Stimulated activated CD4-positive, alpha-beta T cell treated with anti-CD3 and anti-CD28 coated beads, Interleukin-12 subunit alpha, Interleukin-12 subunit beta, amount 100 ng/mL, for 48 hours (primary cell): ENCODE results near the gene DEPDC1.
A peak's percentile ranks its signal among the peaks of the same experiment; 100 is the strongest.
"Not testable (repeated sequence)": the region's sequence is repeated elsewhere in the genome, so short reads cannot be mapped to it uniquely, and the experiment has no call there.

Source experiments
- DNase-seq, 3 donors: peaks; one replicate each; pipeline ENCODE4 v3.0.0-alpha.2; 2020; ENCODE audit warnings: low read depth in 2 of 3, low spot score in 1 of 3

Gene DEPDC1, protein sequence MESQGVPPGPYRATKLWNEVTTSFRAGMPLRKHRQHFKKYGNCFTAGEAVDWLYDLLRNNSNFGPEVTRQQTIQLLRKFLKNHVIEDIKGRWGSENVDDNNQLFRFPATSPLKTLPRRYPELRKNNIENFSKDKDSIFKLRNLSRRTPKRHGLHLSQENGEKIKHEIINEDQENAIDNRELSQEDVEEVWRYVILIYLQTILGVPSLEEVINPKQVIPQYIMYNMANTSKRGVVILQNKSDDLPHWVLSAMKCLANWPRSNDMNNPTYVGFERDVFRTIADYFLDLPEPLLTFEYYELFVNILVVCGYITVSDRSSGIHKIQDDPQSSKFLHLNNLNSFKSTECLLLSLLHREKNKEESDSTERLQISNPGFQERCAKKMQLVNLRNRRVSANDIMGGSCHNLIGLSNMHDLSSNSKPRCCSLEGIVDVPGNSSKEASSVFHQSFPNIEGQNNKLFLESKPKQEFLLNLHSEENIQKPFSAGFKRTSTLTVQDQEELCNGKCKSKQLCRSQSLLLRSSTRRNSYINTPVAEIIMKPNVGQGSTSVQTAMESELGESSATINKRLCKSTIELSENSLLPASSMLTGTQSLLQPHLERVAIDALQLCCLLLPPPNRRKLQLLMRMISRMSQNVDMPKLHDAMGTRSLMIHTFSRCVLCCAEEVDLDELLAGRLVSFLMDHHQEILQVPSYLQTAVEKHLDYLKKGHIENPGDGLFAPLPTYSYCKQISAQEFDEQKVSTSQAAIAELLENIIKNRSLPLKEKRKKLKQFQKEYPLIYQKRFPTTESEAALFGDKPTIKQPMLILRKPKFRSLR

DNA sequence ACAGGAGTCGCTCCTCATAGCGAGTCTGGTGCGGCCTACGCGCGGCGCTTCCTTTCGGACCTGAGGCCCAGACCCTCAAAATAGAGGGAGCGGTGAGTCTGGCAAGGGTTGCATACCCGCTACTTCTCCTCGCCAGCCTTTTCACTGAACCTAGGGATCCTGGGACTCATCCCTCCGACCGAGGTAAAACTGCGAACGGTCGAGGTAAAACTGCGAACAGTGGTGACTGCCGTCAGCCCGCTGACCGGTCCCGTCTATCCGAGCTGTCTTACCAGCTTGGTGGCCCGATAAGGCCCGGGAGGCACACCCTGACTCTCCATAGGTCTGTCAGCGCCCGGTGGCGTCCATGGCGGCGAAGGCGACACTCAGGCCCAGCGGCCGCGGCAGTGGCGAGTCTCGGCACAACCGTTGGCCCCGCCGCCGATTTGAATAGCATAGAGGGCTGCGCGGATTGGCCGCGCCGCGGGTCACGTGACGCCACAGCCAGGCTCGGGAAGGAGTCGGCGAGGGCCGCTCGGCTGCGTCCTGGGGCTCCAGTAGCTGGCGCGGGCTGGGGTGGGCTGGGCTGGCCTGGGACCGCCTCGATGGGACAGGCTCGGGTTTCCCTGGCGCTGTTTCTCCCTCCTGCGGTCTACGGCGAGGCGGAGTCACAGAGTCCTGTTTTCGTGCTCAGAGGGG is at the start of gene DEPDC1:
DEPDC1 (minus strand) TSS at position 403 of the 678 bp plus-strand sequence; CDS start at position 320, 83 bp downstream.
- DNase-seq, result peak; percentile 39 to 81 (median 62)

DNA sequence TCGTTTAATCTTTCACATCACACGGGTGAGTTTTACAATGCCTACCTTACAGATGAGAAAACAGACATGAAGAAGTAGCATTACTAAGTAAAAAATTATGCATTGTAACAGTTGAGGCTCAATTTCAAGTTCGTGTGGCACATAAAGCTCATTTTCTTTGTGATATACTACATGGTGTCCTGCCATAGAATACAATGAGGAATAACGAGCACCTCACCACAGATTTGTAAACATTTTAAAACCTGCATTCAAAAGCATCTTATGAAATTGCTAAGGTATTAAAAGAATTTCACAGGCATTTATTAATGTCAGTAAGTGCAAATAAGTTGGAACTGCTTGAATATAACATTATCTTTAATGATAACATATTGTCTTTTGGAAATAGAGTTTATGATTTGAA is 47.8 kb upstream of the DEPDC1 start:
- no peak for DNase-seq

DNA sequence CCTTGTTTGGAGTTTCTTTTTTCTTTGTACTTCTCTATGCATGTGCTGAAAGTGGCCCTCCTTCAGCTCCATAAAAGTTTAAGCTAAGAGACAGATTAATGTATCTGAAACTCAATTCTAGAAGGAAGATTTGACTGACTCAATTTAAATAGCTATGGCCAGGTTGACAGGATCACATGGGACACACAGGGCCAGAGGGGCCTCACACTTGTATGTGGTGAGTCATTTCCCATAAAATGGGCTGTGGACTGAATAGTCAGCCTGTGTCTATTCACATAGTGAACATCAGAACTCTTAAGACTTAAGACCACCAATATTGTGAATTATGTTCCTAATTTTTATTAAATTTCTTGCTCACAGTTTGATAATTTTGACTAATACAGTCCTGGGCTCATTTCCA is 45.7 kb upstream of the DEPDC1 start:
- DNase-seq, result no peak

DNA sequence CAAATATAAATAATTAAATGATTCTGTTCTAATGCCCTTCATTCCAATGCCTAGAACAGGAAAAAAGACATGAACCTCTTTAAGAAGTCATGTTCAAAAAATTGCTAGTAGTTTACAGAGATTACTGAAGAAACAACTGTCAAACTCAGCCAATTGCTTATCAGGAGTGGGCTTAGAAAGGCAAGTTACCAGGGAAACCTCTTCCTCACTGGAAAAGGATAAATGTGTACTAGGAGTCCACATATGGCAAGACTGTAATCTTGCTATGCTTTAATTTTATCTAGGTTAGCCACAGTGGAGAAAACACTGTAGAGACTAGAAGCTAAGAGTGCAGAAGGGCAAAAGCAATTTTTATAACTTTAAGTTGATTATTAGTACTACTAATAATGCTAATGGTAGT is 42.1 kb upstream of the DEPDC1 start:
- DNase-seq, result no peak

DNA sequence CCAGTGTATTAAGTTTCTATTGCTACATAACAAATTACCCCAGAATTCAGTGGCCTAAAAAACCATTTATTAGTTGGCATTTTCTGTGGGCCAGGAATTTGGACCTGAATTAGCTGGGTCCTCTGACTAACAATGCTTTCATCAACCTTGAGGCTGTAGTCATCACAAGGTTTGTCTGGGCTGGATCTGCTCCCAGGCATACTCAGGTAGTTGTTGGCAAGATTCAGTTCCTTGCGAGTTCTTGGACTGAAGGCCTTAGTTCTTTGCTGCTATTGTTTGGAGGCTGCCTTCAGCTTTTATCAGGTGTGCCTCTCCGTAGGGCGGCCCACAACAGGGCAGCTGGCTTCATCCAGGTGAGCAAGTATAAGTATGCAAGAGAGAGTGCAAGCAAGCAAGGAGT is 31.4 kb upstream of the DEPDC1 start:
- no peak for DNase-seq

DNA sequence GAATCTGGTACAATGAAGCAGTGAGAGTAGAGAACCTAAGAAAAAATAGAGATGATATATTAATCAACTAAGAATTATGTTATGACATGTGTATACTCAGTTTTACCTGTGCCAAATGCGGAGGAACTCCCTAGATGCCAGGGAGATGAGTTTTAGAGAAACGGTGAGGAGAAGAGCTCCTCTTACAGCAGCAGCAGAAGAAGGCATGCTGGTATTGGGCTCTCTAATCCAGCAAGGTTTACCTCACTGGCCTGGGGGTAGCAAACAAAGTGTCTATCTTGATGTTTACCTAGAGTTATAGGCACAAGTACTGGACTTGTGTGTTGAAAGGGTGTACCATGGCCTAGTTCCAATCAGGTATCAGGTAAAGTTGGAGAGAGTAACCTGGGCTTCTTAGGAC is 28.9 kb upstream of the DEPDC1 start:
- DNase-seq, result no peak

DNA sequence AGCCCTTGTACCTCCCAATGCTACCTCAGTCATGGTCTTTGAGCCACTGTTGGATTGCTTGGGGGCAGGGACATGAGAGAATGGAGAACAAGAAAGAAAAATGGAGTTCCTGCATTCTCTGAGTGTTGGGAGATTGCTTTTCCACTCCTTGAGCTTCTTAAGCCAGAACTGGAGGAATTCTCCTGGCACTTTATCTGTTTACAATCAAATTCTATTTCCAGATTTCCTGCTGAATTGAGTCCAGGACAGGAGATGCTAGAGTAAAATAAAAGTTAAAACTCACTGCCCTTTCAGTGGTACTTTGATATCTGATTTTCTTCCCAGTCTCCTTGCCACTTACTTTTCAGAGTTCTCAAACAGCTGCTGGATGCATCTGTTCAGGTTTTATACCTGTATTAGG is 24.4 kb upstream of the DEPDC1 start:
- DNase-seq, result no peak

DNA sequence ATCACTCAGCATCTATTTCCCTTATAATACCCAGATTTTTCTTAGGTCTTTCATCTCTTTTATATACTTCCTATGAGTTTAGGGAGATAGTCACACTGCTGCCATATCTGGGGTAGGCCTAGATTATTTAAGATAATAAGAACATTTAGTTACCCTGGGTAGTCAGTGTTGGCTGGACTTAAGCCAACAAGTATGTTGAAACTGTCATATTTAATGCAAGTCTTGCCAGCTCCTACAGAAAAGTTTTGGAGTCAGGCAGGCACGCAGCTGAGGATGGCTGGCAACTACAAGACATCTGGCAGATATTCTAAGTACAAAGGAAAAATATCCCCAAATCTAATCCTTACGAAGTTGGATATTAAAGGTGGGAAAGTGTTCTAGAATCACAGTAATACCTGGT is 19.2 kb upstream of the DEPDC1 start:
- no peak for DNase-seq

DNA sequence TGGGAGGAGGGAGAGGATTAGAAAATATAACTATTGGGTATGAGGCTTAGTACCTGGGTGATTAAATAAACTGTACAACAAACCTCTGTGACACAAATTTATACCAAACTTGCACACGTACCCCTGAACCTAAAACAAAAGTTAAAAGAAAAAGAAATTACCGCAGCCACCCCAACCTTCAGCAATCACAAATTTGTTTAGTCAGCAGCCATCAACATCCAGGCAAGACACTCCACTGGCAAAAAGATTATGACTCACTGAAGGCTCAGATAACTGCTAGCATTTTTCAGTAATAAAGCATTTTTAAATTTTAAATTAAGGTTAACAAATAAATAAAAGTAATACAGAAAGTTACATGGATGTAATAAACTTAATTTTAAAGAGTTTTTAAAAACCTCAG is 14.4 kb upstream of the DEPDC1 start:
- DNase-seq, result no peak

DNA sequence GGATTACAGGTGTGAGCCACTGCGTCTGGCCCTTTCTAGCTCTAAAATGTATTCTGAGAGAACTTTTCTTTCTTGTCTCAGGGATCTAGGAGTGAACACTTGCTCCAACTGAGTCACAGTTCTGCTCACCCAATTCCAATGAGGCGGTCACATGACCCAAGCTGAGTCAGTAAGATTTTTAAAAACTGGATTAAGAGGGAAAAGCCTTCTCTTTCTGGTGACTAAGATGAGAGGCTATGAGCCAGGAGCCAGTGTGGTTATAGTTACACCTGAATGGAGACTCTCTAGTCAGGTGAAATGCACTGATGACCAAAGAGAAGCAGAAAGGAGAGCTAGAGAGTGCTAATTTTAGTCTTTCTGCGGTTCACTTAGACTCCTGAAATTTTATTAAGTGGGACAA is 9.5 kb upstream of the DEPDC1 start:
- no peak for DNase-seq

DNA sequence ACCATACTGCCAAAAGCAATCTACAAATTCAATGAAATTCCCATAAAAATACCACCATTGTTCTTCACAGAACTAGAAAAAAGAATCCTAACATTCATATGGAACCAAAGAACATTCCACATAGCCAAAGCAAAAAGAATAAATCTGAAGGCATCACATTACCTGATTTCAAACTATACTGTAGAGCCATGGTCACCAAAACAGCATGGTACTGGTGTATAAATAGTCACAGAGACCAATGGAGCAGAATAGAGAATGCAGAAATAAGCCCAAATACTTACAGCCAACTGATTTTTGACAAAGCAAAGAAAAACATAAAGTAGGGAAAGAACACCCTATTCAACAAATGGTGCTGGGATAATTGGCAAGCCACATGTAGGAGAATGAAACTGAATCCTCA is 6.2 kb upstream of the DEPDC1 start:
- no peak for DNase-seq

DNA sequence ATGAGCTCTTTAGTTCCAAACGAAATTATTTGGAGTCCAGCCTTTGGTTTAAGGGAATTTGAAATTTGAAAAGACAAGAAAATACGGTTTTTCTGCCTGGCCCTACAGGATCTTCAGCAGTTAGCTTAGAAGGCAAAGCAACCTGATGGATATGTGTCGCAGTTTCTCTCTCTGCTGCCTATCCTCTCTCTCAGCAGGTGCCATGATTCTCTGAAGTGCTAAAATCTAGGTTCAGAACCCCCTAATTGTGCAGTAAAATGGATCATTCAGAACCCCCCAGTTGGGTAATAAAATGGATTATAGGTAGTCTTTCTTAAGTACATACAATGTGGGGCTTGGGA is 446 bp upstream of the DEPDC1 start:
- no peak for DNase-seq

DNA sequence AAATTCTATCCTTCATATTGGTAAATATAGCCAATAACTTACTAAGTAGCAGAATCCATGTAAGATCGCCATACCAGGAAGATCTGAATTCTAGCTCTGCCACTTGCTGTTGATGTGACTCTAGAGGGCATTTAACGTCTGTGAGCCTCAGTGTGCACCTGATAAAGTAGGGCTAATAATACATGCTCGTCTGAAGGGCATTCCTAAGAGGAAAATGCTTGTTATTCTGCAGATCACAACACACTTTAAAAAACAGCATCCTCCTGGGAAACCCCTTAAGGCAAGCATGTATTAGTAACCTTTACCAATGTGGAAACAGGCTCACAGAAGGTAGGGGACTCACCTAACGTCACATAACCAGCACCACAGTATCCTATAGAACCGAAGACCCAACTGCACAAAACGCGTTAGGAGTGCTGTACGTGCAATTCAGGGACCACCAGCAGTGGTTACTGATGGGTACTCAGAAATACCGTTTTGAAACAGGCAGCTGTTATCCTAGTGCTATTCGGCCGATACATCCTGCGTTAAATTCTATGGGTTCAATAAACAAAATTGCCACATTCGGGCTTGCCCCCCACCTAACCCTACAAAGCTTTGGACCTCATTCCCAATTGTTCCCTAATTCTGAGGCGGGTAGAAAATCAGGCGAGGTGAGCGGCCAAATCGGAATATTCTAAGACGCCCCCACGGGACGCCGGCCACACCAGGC is 758 bp downstream of the DEPDC1 start:
- no peak for DNase-seq

DNA sequence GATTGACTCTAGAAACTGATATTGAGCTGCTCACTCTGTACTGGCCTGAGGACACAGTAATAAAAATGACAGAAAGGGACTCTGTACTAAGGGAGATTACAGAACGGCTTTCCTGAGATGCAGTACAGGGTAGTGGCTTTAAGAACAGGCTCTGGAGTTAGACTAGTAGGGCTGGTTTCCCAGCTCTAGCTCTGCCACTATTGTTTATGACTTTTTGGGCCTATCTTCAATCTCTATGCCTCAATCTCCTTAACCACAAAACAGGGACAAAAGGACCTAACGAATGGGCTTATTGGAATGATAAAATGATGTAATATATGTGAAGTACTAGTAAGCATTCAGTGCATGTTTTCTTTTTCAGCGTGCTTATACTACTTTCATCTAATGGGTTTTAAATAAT is 1.4 kb downstream of the DEPDC1 start:
- no peak for DNase-seq

DNA sequence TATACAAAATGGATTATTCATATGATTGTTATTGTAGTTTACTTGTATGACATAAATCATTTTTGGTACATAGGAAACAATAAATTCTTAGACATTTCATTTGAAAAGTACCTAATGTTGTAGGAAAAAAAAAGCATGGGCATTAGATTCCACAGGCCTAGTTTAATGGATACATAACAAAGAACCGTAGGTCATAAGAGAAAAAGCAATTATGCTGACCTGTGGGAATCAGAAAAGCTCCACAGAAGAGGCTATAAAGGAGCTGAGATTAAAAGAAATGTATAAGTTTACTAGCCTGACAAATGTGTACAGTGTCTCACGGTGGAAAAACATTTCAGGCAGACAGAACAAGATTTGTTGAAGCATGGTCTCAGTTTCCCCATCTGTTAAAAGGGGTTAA is 3.7 kb downstream of the DEPDC1 start:
- no peak for DNase-seq

DNA sequence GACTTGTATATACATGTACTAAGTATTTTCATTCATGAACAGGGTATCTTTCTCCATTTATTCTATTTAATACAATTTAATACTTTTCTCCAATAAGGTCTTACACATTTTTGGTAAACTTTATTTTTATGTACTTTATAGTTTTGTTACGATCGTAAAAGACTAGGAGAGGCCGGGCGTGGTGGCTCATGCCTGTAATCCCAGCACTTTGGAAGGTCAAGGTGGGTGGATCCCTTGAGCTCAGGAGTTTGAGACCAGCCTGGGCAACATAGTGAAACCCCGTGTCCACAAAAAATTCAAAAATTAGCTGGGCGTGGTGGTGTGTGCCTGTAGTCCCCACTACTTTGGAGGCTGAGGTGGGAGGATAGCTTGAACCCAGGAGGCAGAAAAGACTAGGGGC is 4.6 kb downstream of the DEPDC1 start:
- DNase-seq, result not testable (repeated sequence)

DNA sequence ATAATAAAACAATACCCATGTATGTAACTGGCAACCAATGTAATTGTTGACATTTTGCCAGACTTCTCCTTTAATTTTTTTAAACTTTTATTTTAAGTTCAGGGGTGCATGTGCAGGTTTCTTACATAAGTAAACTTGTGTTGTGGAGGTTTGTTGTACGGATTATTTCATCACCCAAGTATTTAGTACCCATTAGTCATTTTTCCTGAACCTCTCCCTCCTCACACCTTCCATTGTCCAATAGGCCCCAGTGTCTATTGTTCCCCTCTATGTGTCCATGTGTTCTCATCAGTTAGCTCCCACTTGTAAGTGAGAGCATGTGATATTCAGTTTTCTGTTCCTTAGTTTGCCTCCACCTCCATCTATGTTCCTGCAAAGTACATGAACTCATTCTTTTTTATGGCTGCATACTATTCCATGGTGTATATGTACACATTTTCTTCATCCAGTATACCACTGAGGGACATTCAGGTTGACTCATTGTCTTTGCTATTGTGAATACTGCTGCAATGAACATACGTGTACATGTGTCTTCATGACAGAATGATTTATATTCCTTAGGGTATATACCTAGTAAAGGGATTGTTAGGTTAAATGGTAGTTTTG is 6.7 kb downstream of the DEPDC1 start:
- DNase-seq, result no peak

DNA sequence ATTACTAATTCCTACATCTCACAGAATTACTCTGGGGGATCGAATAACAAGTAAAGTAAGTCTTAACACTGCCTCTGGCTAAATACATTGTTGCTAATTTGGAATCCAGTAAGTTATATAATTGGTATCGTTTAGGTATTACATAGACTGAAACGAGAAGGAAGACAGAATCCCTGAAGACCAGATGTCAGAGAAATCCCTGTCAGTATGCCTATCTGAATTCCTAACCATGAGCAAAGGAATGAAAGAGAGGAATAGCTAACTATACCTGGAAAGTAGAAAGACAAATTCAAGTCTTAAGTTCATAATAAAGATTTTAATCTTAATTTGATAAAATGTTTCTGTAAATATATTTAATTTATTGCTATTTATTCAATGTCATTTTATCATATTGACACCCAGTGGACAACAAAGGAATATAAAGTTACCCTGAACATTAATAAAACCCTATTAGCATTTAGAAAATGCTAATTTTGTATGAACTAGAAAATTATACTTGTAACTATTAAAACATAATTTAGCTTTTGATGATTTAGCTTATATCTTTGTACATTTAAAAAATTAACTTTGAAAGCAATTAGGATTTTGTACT is 11.4 kb downstream of the DEPDC1 start:
- no peak for DNase-seq

DNA sequence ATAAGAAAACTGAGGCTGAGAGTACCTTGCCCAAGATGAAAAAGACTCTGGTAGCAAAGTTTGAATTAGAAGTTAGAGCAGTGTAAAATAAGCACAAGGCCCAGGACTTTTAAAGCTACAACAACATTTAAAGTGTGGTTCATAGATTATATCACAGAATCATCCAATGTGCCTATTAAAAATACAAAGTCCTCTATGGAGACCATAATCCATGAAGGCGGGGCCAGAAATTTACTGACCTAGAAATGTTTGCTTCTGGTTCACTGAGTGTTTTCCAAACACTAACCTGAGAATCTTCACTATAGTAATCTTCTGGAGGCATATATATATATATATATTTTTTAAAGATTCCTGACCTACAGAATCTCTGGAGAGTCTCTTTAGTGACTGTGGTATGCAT is 12.3 kb downstream of the DEPDC1 start:
- no peak for DNase-seq

DNA sequence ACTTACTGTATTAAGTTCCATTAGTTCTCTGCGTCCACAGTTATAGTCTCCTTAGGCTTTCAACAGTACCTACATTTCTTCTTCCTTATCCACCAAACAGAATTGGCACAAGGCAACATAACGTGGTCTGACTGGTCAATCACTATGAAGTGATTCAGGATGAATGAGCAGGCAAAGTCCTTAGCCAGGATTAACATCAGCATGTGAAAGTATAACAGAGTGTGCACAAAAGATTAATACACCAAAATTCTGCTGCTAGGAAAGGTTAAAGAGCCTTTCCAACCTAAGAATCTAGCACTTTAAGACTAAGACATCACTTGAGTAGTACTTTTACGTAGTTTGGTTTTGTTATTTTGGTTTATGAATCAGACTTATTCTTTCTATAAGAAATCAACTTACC is 15.8 kb downstream of the DEPDC1 start:
- DNase-seq, result no peak

DNA sequence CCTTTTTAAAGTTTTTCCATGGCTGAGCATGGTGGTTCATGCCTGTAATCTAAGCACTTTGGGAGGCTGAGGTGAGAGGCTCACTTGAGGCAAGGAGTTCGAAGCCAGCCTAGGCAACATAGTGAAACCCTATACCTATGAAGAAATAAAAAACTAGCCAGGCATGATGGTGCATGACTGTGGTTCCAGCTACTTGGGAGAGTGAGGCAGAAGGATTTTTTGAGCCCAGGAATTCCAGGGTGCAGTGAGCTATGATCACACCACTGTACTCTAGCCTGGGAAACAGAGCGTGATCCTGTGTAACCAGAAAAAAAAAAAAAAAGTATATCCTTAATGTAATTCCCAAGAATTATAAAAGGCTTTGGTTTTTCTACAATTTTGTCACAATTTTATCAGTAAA is 17.4 kb downstream of the DEPDC1 start:
- DNase-seq, result no peak
